Fibroblast of the conjunctiva (primary cell): ENCODE measurements around the gene ACBD3.
A peak's percentile ranks its signal among the peaks of the same experiment; 100 is the strongest.

Source experiments
- DNase-seq: peaks from one replicate; pipeline ENCODE4 v3.0.0-alpha.2; 2010; ENCODE audit warnings: low read depth

ACBD3 gene

GRCh38 chr1:226111098-226111882 is 75.3 kb downstream of the ACBD3 start:
- no peak for DNase-seq

GRCh38 chr1:226110249-226111097 is 76.1 kb downstream of the ACBD3 start:
- DNase-seq: peak; percentile 22

- DNase-seq: peak; percentile 42
These were observed 76.7 kb downstream of the ACBD3 start for GRCh38 chr1:226109829-226110248.

GRCh38 chr1:226108935-226109828 is 77.4 kb downstream of the ACBD3 start:
- DNase-seq: no peak

GRCh38 chr1:226107471-226108460 is 78.8 kb downstream of the ACBD3 start:
- no peak for DNase-seq

GRCh38 chr1:226104671-226105121 is 81.8 kb downstream of the ACBD3 start:
- DNase-seq: no peak

GRCh38 chr1:226100436-226101391 is 85.8 kb downstream of the ACBD3 start:
- DNase-seq: no peak

GRCh38 chr1:226098870-226099835 is 87.4 kb downstream of the ACBD3 start:
- no peak for DNase-seq

- DNase-seq: no peak
These were observed 88.5 kb downstream of the ACBD3 start for GRCh38 chr1:226097866-226098625.

GRCh38 chr1:226095286-226095685 is 91.3 kb downstream of the ACBD3 start:
- DNase-seq: no peak
